ENCODE measurements around the gene AP3B1.

DNA sequence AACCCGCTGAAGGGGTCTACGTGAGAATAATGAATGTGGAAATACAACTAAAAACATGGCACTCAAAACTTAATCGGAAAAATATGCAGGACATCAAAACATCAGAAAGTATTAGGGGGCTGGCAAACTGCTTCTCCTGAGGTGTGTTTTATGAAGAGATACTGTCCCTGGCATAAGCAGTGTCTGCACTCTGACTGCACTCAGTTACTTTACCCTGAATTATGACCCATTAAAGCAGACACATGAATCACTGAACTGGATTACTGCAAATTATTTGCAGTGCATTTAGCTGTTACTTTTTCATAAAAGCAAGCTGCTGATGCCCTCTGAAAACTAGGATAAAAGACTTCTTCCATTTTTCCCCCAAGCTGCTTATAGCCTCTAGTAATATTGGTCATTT, 164.9 kb downstream of the AP3B1 start:
- TF ChIP-seq POLR2A (IDR thresholded peaks at IDR 0.05) = no peak
- TF ChIP-seq CTCF (IDR thresholded peaks at IDR 0.05) = no peak
